Measurements from ENCODE around the gene TIMM22. TPM values are rescaled to one million over a fixed set of nuclear protein-coding genes. Genes with fewer than 3 reads are reported as not detected.

Gene TIMM22
- polyA plus RNA-seq, 1 experiment: 14.3 TPM

DNA sequence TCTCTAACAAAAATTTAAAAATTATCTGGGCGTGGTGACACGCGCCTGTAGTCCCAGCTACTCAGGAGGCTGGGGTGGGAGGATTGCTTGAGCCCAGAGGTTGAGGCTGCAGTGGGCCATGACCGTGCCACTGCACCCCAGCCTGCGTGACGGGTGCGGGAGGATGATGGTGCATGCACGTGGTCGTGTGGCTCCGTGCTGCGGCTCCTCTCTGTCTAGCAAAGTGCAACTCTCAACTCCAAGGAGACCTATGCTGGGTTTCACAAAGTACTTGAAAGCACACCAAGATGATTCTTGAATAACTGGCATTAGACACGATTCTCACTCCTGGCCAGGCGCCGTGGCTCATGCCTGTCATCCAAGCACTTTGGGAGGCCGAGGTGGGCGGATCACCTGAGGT lies 43.2 kb upstream of the TIMM22 start:
- ChIA-PET CTCF (no interaction called here), POLR2A (no interaction called here)
- TF ChIP-seq, protein P1, sequence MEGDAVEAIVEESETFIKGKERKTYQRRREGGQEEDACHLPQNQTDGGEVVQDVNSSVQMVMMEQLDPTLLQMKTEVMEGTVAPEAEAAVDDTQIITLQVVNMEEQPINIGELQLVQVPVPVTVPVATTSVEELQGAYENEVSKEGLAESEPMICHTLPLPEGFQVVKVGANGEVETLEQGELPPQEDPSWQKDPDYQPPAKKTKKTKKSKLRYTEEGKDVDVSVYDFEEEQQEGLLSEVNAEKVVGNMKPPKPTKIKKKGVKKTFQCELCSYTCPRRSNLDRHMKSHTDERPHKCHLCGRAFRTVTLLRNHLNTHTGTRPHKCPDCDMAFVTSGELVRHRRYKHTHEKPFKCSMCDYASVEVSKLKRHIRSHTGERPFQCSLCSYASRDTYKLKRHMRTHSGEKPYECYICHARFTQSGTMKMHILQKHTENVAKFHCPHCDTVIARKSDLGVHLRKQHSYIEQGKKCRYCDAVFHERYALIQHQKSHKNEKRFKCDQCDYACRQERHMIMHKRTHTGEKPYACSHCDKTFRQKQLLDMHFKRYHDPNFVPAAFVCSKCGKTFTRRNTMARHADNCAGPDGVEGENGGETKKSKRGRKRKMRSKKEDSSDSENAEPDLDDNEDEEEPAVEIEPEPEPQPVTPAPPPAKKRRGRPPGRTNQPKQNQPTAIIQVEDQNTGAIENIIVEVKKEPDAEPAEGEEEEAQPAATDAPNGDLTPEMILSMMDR (IDR thresholded peaks at IDR 0.05; ENCODE audit: insufficient read depth, low read depth, low read length): no peak
- Histone ChIP-seq H3K27me3 (ENCODE audit: control insufficient read depth, insufficient read depth, low read length) (no peaks in the 10 kb centered on the region), H3K36me3 (ENCODE audit: control insufficient read depth, insufficient read depth, low read length) (peaks cover 3% of the 10 kb centered on the region), H3K4me3 (ENCODE audit: low read depth, low read length) (no peak overlapping the region)
- no peak for DNase-seq (ENCODE audit: low read depth)

- TF ChIP-seq, protein P1 (IDR thresholded peaks at IDR 0.05; ENCODE audit: insufficient read depth, low read depth, low read length): no peak
- peaks cover 5% of the 10 kb centered on the region for H3K36me3 ChIP-seq (ENCODE audit: control insufficient read depth, insufficient read depth, low read length)
- no peak overlapping the region for H3K4me3 ChIP-seq (ENCODE audit: low read depth, low read length)
- no peaks in the 10 kb centered on the region for H3K27me3 ChIP-seq (ENCODE audit: control insufficient read depth, insufficient read depth, low read length)
- POLR2A ChIA-PET: interaction anchor here (0.6 kb wide), 1 partner anchor 755 kb away, joined by 3 read pairs; no protein-coding TSS in a partner anchor
- DNase-seq (ENCODE audit: low read depth): no peak
- CTCF ChIA-PET: no interaction called here
These were observed 42.3 kb upstream of the TIMM22 start for GRCh38 chr17:954431-955164.

GRCh38 chr17:956905-957304 lies 40.0 kb upstream of the TIMM22 start:
- no peak for DNase-seq (ENCODE audit: low read depth)
- Histone ChIP-seq H3K27me3 (ENCODE audit: control insufficient read depth, insufficient read depth, low read length) (no peaks in the 10 kb centered on the region), H3K4me3 (ENCODE audit: low read depth, low read length) (no peak overlapping the region), H3K36me3 (ENCODE audit: control insufficient read depth, insufficient read depth, low read length) (peaks cover 5% of the 10 kb centered on the region)
- TF ChIP-seq, protein P1 (IDR thresholded peaks at IDR 0.05; ENCODE audit: insufficient read depth, low read depth, low read length): no peak
- ChIA-PET POLR2A (no interaction called here), CTCF (interaction anchor here (0.6 to 2.8 kb wide), 6 partner anchors 8 to 46 kb away, joined by 3 to 8 read pairs (median 6); no protein-coding TSS in a partner anchor)

DNA sequence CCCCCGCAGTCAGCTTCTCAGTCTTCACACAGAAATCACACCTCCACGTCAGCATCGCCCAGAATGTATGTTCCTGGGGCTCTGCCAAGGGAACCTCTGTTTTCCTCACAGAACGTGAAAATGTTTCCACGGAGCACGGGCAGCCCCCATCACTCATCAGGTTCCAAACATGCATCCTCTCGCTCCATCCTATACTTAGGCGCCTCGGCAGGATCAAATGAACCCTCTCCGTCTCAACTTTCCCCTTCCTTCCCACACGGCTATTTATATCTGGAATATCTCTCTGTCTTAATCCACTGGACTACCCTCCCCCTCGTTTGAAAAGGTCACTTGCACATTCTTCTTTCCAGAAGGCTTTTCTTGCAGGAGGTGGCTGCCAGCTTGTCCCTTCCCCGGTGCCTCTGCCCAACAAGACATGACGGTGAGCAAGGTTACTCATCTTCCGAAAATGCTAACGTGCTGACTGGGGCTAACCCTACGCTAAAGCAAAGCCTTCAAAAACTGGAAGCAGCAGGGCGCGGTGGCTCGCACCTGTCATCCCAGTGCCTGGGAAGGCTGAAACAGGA lies 39.0 kb upstream of the TIMM22 start:
- peaks cover 6% of the 10 kb centered on the region for H3K36me3 ChIP-seq (ENCODE audit: control insufficient read depth, insufficient read depth, low read length)
- no peak for DNase-seq (ENCODE audit: low read depth)
- CTCF ChIA-PET: interaction anchor here (0.9 to 2.8 kb wide), 3 partner anchors 14 to 38 kb away, joined by 3 to 8 read pairs (median 4); no protein-coding TSS in a partner anchor
- H3K27me3 ChIP-seq (ENCODE audit: control insufficient read depth, insufficient read depth, low read length): no peaks in the 10 kb centered on the region
- no peak overlapping the region for H3K4me3 ChIP-seq (ENCODE audit: low read depth, low read length)
- TF ChIP-seq, protein P1 (IDR thresholded peaks at IDR 0.05; ENCODE audit: insufficient read depth, low read depth, low read length): no peak
- POLR2A ChIA-PET: no interaction called here

- Histone ChIP-seq H3K36me3 (ENCODE audit: control insufficient read depth, insufficient read depth, low read length) (peaks cover 4% of the 10 kb centered on the region), H3K4me3 (ENCODE audit: low read depth, low read length) (no peak overlapping the region), H3K27me3 (ENCODE audit: control insufficient read depth, insufficient read depth, low read length) (no peaks in the 10 kb centered on the region)
- TF ChIP-seq, protein P1 (IDR thresholded peaks at IDR 0.05; ENCODE audit: insufficient read depth, low read depth, low read length): no peak
- DNase-seq (ENCODE audit: low read depth): no peak
- ChIA-PET POLR2A (no interaction called here), CTCF (interaction anchor here (0.9 to 2.8 kb wide), 2 partner anchors 13 to 31 kb away, joined by 3 to 8 read pairs; no protein-coding TSS in a partner anchor)
These were observed 38.0 kb upstream of the TIMM22 start for GRCh38 chr17:958712-959451.

All from BJ (cell line).